Measurements from ENCODE around the gene ZNF687.

ZNF687 gene

DNA sequence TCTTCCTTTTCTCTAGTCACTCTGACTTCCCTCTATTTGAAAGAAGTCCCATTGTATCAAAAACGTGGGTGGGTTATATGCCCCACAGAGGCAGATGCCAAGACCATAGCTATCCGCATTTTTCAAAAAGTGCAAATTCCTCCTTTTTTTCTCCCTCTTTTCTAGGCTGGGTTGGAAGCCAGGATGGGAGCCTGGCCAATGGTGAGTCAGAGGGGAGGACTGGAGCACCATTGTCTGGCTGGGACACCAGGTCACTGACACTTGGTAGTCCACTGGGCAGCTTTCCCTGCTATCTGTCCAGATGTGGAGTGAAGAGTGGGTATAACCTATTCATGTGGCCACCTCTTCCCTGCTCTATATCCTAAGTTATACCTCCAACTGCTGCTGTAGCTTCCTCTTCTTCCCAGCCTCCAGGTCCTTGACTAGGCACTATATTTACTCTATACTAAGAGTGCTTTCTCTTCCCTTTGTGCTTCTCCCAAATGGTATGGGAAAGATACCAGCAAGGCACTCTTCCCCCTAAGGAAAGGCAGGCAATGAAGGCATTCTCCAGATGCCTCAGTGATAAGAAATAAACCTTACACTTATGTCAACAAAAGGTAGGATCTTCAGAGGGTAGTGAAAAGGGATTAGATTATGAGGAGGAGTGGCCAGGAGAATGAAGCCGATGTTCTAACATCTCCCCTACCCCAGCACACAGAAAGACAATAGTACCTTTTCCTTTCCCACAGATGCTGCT is 32.2 kb downstream of the ZNF687 start:
- Histone ChIP-seq H3K9me3 (ENCODE audit: severe bottlenecking) (no peaks in the 10 kb centered on the region), H3K27ac (ENCODE audit: poor library complexity, severe bottlenecking) (peak overlapping the region; percentile 29), H3K27me3 (ENCODE audit: insufficient read depth, poor library complexity, severe bottlenecking) (no peaks in the 10 kb centered on the region), H3K36me3 (ENCODE audit: low read depth) (peaks cover 76% of the 10 kb centered on the region), H3K4me3 (ENCODE audit: severe bottlenecking) (no peak overlapping the region), H3K4me1 (ENCODE audit: insufficient read depth, poor library complexity, severe bottlenecking) (peaks cover 22% of the 10 kb centered on the region)
- TF ChIP-seq, protein P1, sequence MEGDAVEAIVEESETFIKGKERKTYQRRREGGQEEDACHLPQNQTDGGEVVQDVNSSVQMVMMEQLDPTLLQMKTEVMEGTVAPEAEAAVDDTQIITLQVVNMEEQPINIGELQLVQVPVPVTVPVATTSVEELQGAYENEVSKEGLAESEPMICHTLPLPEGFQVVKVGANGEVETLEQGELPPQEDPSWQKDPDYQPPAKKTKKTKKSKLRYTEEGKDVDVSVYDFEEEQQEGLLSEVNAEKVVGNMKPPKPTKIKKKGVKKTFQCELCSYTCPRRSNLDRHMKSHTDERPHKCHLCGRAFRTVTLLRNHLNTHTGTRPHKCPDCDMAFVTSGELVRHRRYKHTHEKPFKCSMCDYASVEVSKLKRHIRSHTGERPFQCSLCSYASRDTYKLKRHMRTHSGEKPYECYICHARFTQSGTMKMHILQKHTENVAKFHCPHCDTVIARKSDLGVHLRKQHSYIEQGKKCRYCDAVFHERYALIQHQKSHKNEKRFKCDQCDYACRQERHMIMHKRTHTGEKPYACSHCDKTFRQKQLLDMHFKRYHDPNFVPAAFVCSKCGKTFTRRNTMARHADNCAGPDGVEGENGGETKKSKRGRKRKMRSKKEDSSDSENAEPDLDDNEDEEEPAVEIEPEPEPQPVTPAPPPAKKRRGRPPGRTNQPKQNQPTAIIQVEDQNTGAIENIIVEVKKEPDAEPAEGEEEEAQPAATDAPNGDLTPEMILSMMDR (IDR thresholded peaks at IDR 0.05; ENCODE audit: poor library complexity, severe bottlenecking), result no peak
- no peak for DNase-seq (ENCODE audit: low spot score)
- peak; percentile 33; the same call in 2 of the 3 replicates for ATAC-seq (ENCODE audit: low read depth)

DNA sequence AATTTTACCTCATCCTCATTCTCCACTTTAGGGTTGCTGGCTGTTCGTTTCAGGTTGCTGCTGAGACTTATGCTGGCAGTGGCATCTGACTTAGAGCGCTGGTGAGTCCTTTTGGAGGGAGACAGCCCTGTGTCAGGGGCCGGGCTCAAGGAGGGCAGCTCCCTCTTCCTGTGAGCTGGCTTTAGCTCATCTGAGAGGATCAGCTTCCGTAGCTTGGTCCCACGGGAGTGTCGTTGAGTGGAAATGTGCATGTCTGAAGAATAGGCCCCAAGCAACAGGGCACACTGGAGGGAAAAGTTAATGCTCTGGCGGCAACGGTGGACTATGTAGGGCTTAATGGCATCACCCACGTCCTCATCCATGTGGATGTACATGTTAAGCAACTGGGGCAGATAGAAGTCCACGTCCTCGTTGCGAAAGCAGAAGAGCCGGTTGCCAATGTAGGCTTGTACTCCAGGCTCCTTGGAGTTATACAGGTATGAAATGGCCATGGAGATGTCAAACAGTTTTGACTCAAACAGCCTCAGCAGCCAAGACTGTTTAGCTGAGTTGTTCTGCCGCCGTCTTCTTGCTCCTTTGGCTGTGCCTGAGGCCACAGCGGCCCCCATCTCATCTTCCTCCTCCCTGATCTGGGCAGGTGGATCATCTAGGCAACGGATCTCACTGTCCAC is 33.6 kb downstream of the ZNF687 start:
- no peak for ATAC-seq (ENCODE audit: low read depth)
- no peak overlapping the region for H3K4me3 ChIP-seq (ENCODE audit: severe bottlenecking)
- no peak overlapping the region for H3K27ac ChIP-seq (ENCODE audit: poor library complexity, severe bottlenecking)
- no peaks in the 10 kb centered on the region for H3K27me3 ChIP-seq (ENCODE audit: insufficient read depth, poor library complexity, severe bottlenecking)
- peaks cover 72% of the 10 kb centered on the region for H3K36me3 ChIP-seq (ENCODE audit: low read depth)
- no peaks in the 10 kb centered on the region for H3K9me3 ChIP-seq (ENCODE audit: severe bottlenecking)
- TF ChIP-seq, protein P1 (IDR thresholded peaks at IDR 0.05; ENCODE audit: poor library complexity, severe bottlenecking), result no peak
- peaks cover 22% of the 10 kb centered on the region for H3K4me1 ChIP-seq (ENCODE audit: insufficient read depth, poor library complexity, severe bottlenecking)
- DNase-seq (ENCODE audit: low spot score), result no peak

DNA sequence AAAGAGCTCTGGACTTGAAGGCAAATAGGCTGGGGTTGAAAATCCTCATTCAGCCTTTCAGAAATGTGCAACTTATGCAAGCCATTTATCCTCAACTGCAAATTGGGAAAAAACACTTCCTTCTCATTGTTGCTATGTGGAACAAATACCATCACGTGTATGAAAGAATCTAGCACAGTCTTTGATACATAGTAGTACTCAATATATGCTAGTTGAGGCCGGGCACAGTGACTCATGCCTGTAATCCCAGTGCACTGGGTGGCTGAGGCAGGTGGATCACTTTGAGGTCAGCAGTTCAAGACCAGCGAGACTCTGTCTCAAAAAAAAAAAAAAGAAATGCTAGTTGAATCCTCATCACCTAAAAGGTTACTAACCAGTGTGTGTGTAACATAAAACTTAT is 36.9 kb downstream of the ZNF687 start:
- H3K9me3 ChIP-seq (ENCODE audit: severe bottlenecking), result no peaks in the 10 kb centered on the region
- TF ChIP-seq, protein P1 (IDR thresholded peaks at IDR 0.05; ENCODE audit: poor library complexity, severe bottlenecking), result no peak
- peaks cover 71% of the 10 kb centered on the region for H3K36me3 ChIP-seq (ENCODE audit: low read depth)
- H3K27ac ChIP-seq (ENCODE audit: poor library complexity, severe bottlenecking), result no peak overlapping the region
- H3K27me3 ChIP-seq (ENCODE audit: insufficient read depth, poor library complexity, severe bottlenecking), result no peaks in the 10 kb centered on the region
- ATAC-seq (ENCODE audit: low read depth) (no peak), DNase-seq (ENCODE audit: low spot score) (no peak)
- no peak overlapping the region for H3K4me3 ChIP-seq (ENCODE audit: severe bottlenecking)
- H3K4me1 ChIP-seq (ENCODE audit: insufficient read depth, poor library complexity, severe bottlenecking), result peaks cover 8% of the 10 kb centered on the region

DNA sequence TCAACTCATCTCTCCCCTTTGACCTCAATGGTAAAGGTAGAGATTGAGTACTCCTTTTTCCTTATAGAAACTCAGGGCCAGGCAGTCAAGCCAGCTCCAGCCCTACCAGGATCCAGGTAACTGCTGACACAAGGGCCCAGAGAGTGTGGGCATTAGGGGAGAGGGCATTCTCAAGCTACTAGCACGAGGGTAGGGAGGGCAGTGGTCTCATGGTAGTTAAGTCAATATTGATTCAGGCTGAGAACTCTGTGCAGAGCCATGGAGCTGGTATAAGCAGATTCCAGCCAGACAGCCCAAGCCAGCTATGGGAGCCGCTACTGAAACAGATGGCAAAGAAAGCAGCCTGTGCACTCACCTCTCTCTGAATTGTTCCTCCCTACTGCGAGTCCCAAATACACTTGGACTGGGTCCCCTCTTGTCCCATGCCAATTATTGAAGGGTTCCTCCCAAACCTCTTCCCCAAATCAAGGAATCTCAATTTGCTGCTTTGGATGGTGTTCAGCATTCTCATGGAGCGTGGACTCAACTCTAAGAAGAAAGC is 42.4 kb downstream of the ZNF687 start:
- peaks cover 10% of the 10 kb centered on the region for H3K4me1 ChIP-seq (ENCODE audit: insufficient read depth, poor library complexity, severe bottlenecking)
- no peaks in the 10 kb centered on the region for H3K9me3 ChIP-seq (ENCODE audit: severe bottlenecking)
- H3K27me3 ChIP-seq (ENCODE audit: insufficient read depth, poor library complexity, severe bottlenecking), result no peaks in the 10 kb centered on the region
- TF ChIP-seq, protein P1 (IDR thresholded peaks at IDR 0.05; ENCODE audit: poor library complexity, severe bottlenecking), result no peak
- H3K4me3 ChIP-seq (ENCODE audit: severe bottlenecking), result no peak overlapping the region
- H3K36me3 ChIP-seq (ENCODE audit: low read depth), result peaks cover 49% of the 10 kb centered on the region
- no peak overlapping the region for H3K27ac ChIP-seq (ENCODE audit: poor library complexity, severe bottlenecking)
- DNase-seq (ENCODE audit: low spot score), result no peak
- ATAC-seq (ENCODE audit: low read depth), result no peak

All from RWPE2 (cell line).